ENCODE measurements around the gene IL6. TPM values are rescaled to one million over a fixed set of nuclear protein-coding genes. Genes with fewer than 3 reads are reported as not detected.

The IL6 gene
- total and polyA plus RNA-seq, 9 of the 15 experiments (the other 6 are each of a cell fraction or from before 2014, with no cell fraction given), result 0.76 to 2.9 (median 1.5) TPM

GRCh38 chr7:22700559-22701002 is 26.4 kb upstream of the IL6 start (continued):
- no peak for TF ChIP-seq ZNF318 (IDR thresholded peaks at IDR 0.05; ENCODE audit: borderline replicate concordance in 1 of 2, low read depth in 1 of 2)
- no peak for TF ChIP-seq ZNF277 (CRISPR knock-in tag; IDR thresholded peaks at IDR 0.05; ENCODE audit: borderline replicate concordance)
- TF ChIP-seq CEBPB (tag; IDR thresholded peaks at IDR 0.05), result 0 out of 2 replicates have a peak, but pooled peaks have one; percentile 28
- TF ChIP-seq BRD9 (IDR thresholded peaks at IDR 0.05; ENCODE audit: low read depth, partially characterized antibody), result peak; percentile 41
- TF ChIP-seq HSF4 (CRISPR knock-in tag; IDR thresholded peaks at IDR 0.05; ENCODE audit: borderline replicate concordance), result 0 out of 2 replicates have a peak, but pooled peaks have one; percentile 49
- no peak for TF ChIP-seq MYBL2 (IDR thresholded peaks at IDR 0.05; ENCODE audit: low read depth)
- TF ChIP-seq MYBL2 (CRISPR knock-in tag; IDR thresholded peaks at IDR 0.05; ENCODE audit: borderline replicate concordance), result no peak
- peak in 1 of 2 experiments; percentile 29; a peak in 1 of 4 replicates for TF ChIP-seq RCOR1 (IDR thresholded peaks at IDR 0.05; ENCODE audit: borderline replicate concordance in 1 of 2, low read depth in 2 of 2, low read length in 2 of 2)
- TF ChIP-seq RBM34 (IDR thresholded peaks at IDR 0.05; ENCODE audit: borderline replicate concordance, insufficient read depth, low read length), result no peak
- TF ChIP-seq FOXJ3 (CRISPR knock-in tag; IDR thresholded peaks at IDR 0.05), result no peak
- TF ChIP-seq TEAD4 (IDR thresholded peaks at IDR 0.05; ENCODE audit: low read length), result peak; percentile 24; the same call in 1 of the 2 replicates
- TF ChIP-seq TEAD4 (CRISPR knock-in tag; IDR thresholded peaks at IDR 0.05; ENCODE audit: borderline replicate concordance), result no peak
- TF ChIP-seq SRSF1 (IDR thresholded peaks at IDR 0.05; ENCODE audit: low read depth, low read length), result no peak
- no peak for TF ChIP-seq ETS1 (conservative IDR thresholded peaks at IDR 0.05; ENCODE audit: control insufficient read depth, low read depth, low read length)
- TF ChIP-seq SMAD4 (CRISPR knock-in tag; conservative IDR thresholded peaks at IDR 0.05), result peak; percentile 70
- TF ChIP-seq C11orf30 (IDR thresholded peaks at IDR 0.05; ENCODE audit: low read depth), result no peak
- TF ChIP-seq ZNF23 (CRISPR knock-in tag; IDR thresholded peaks at IDR 0.05), result no peak
- TF ChIP-seq TCFL5 (CRISPR knock-in tag; conservative IDR thresholded peaks at IDR 0.05), result no peak
